ENCODE data around the gene CCDC85B. TPM values are rescaled to one million over a fixed set of nuclear protein-coding genes. Genes with fewer than 3 reads are reported as not detected.
A peak's percentile ranks its signal among the peaks of the same experiment; 100 is the strongest.

The CCDC85B gene
- total and polyA plus RNA-seq, 2 of the 13 experiments (the other 11 are each of a cell fraction or from before 2014, with no cell fraction given), result 8.2 to 19.5 TPM

- TF ChIP-seq, protein P1, sequence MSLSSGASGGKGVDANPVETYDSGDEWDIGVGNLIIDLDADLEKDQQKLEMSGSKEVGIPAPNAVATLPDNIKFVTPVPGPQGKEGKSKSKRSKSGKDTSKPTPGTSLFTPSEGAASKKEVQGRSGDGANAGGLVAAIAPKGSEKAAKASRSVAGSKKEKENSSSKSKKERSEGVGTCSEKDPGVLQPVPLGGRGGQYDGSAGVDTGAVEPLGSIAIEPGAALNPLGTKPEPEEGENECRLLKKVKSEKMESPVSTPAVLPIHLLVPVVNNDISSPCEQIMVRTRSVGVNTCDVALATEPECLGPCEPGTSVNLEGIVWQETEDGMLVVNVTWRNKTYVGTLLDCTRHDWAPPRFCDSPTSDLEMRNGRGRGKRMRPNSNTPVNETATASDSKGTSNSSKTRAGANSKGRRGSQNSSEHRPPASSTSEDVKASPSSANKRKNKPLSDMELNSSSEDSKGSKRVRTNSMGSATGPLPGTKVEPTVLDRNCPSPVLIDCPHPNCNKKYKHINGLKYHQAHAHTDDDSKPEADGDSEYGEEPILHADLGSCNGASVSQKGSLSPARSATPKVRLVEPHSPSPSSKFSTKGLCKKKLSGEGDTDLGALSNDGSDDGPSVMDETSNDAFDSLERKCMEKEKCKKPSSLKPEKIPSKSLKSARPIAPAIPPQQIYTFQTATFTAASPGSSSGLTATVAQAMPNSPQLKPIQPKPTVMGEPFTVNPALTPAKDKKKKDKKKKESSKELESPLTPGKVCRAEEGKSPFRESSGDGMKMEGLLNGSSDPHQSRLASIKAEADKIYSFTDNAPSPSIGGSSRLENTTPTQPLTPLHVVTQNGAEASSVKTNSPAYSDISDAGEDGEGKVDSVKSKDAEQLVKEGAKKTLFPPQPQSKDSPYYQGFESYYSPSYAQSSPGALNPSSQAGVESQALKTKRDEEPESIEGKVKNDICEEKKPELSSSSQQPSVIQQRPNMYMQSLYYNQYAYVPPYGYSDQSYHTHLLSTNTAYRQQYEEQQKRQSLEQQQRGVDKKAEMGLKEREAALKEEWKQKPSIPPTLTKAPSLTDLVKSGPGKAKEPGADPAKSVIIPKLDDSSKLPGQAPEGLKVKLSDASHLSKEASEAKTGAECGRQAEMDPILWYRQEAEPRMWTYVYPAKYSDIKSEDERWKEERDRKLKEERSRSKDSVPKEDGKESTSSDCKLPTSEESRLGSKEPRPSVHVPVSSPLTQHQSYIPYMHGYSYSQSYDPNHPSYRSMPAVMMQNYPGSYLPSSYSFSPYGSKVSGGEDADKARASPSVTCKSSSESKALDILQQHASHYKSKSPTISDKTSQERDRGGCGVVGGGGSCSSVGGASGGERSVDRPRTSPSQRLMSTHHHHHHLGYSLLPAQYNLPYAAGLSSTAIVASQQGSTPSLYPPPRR (CRISPR knock-in tag; IDR thresholded peaks at IDR 0.05; ENCODE audit: borderline replicate concordance), result no peak
- TF ChIP-seq PREB (CRISPR knock-in tag; IDR thresholded peaks at IDR 0.05) (no peak), IRX3 (CRISPR knock-in tag; IDR thresholded peaks at IDR 0.05; ENCODE audit: borderline replicate concordance, low read depth) (no peak), MXD4 (CRISPR knock-in tag; IDR thresholded peaks at IDR 0.05) (no peak), ZNF644 (CRISPR knock-in tag; IDR thresholded peaks at IDR 0.05; ENCODE audit: low read depth) (no peak), ZBTB7B (CRISPR knock-in tag; IDR thresholded peaks at IDR 0.05) (peak; percentile 84; the same call in 1 of the 2 replicates), SYNCRIP (IDR thresholded peaks at IDR 0.05; ENCODE audit: insufficient read depth, low read depth, low read length) (no peak), PHF20 (CRISPR knock-in tag; IDR thresholded peaks at IDR 0.05) (no peak), TAF15 (IDR thresholded peaks at IDR 0.05; ENCODE audit: low read depth, low read length, poor library complexity, severe bottlenecking) (no peak), ATF7 (IDR thresholded peaks at IDR 0.05) (no peak), ATF7 (CRISPR knock-in tag; IDR thresholded peaks at IDR 0.05) (no peak), ZNF839 (CRISPR knock-in tag; IDR thresholded peaks at IDR 0.05; ENCODE audit: borderline replicate concordance) (no peak), STAT6 (CRISPR knock-in tag; IDR thresholded peaks at IDR 0.05; ENCODE audit: borderline replicate concordance) (no peak)
- TF ChIP-seq, protein P2, sequence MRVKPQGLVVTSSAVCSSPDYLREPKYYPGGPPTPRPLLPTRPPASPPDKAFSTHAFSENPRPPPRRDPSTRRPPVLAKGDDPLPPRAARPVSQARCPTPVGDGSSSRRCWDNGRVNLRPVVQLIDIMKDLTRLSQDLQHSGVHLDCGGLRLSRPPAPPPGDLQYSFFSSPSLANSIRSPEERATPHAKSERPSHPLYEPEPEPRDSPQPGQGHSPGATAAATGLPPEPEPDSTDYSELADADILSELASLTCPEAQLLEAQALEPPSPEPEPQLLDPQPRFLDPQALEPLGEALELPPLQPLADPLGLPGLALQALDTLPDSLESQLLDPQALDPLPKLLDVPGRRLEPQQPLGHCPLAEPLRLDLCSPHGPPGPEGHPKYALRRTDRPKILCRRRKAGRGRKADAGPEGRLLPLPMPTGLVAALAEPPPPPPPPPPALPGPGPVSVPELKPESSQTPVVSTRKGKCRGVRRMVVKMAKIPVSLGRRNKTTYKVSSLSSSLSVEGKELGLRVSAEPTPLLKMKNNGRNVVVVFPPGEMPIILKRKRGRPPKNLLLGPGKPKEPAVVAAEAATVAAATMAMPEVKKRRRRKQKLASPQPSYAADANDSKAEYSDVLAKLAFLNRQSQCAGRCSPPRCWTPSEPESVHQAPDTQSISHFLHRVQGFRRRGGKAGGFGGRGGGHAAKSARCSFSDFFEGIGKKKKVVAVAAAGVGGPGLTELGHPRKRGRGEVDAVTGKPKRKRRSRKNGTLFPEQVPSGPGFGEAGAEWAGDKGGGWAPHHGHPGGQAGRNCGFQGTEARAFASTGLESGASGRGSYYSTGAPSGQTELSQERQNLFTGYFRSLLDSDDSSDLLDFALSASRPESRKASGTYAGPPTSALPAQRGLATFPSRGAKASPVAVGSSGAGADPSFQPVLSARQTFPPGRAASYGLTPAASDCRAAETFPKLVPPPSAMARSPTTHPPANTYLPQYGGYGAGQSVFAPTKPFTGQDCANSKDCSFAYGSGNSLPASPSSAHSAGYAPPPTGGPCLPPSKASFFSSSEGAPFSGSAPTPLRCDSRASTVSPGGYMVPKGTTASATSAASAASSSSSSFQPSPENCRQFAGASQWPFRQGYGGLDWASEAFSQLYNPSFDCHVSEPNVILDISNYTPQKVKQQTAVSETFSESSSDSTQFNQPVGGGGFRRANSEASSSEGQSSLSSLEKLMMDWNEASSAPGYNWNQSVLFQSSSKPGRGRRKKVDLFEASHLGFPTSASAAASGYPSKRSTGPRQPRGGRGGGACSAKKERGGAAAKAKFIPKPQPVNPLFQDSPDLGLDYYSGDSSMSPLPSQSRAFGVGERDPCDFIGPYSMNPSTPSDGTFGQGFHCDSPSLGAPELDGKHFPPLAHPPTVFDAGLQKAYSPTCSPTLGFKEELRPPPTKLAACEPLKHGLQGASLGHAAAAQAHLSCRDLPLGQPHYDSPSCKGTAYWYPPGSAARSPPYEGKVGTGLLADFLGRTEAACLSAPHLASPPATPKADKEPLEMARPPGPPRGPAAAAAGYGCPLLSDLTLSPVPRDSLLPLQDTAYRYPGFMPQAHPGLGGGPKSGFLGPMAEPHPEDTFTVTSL (CRISPR knock-in tag; IDR thresholded peaks at IDR 0.05; ENCODE audit: borderline replicate concordance), result no peak
Measured at GRCh38 chr11:65859095-65859811, 31.2 kb upstream of the CCDC85B start (continued).

All from HepG2 (cell line).